Renal pelvis (tissue), 4 donors: Measurements from ENCODE around the gene TOMT. TPM values are rescaled to one million over a fixed set of nuclear protein-coding genes. Genes with fewer than 3 reads are reported as not detected.

Experiments
- DNase-seq: peaks from one replicate; pipeline ENCODE4 v3.0.0-alpha.2; 2013
- polyA plus RNA-seq, 3 donors: library from polyadenylated mRNA; unstranded; fragments of 120-200 nt; gene quantifications; one replicate each; pipeline ENCODE4 v1.2.1, GENCODE V29; 2013; ENCODE audit not compliant: insufficient read length in 3 of 3

TOMT gene
- polyA plus RNA-seq, 3 donors = not detected

- DNase-seq = no peak
Measured at GRCh38 chr11:72085621-72086351, 19.9 kb upstream of the TOMT start.

GRCh38 chr11:72088076-72088808, 17.5 kb upstream of the TOMT start:
- no peak for DNase-seq

- peak; percentile 73 for DNase-seq
Measured at GRCh38 chr11:72091292-72091691, 14.4 kb upstream of the TOMT start.

- no peak for DNase-seq
Measured at GRCh38 chr11:72098741-72099140, 7.0 kb upstream of the TOMT start.

GRCh38 chr11:72100009-72100408, 5.7 kb upstream of the TOMT start:
- no peak for DNase-seq

- no peak for DNase-seq
Measured at GRCh38 chr11:72100462-72100861, 5.3 kb upstream of the TOMT start.

GRCh38 chr11:72102162-72102561, 3.6 kb upstream of the TOMT start:
- DNase-seq = no peak

- DNase-seq = no peak
Measured at GRCh38 chr11:72102631-72102945, 3.1 kb upstream of the TOMT start.

GRCh38 chr11:72102946-72103753, 2.6 kb upstream of the TOMT start, which contains the start of gene LAMTOR1:
Gene LAMTOR1 (minus strand): TSS chr11:72103297. CDS start chr11:72103224, 73 bp downstream.
- peak; percentile 99 for DNase-seq

- no peak for DNase-seq
Measured at GRCh38 chr11:72103754-72104167, 2.0 kb upstream of the TOMT start.

GRCh38 chr11:72111300-72112142, 5.8 kb downstream of the TOMT start:
- DNase-seq = no peak

GRCh38 chr11:72112143-72112977, 6.6 kb downstream of the TOMT start, which contains the start of gene ANAPC15:
Gene ANAPC15 (minus strand): TSS chr11:72112695. CDS start chr11:72111276, 1,419 bp downstream.
- DNase-seq = peak; percentile 100

GRCh38 chr11:72112978-72113808, 7.5 kb downstream of the TOMT start:
- no peak for DNase-seq

GRCh38 chr11:72114570-72114969, 8.8 kb downstream of the TOMT start:
- DNase-seq = no peak

- DNase-seq = no peak
Measured at GRCh38 chr11:72116019-72116755, 10.5 kb downstream of the TOMT start.

- no peak for DNase-seq
Measured at GRCh38 chr11:72119198-72119597, 13.5 kb downstream of the TOMT start.

GRCh38 chr11:72120930-72121329, 15.2 kb downstream of the TOMT start:
- DNase-seq = no peak

- DNase-seq = no peak
Measured at GRCh38 chr11:72122607-72123006, 16.9 kb downstream of the TOMT start.

- no peak for DNase-seq
Measured at GRCh38 chr11:72123117-72123653, 17.5 kb downstream of the TOMT start.
